ENCODE data around the gene SBF2.

- no peak for TF ChIP-seq CTCF (IDR thresholded peaks at IDR 0.05; ENCODE audit: low read length)
- TF ChIP-seq EZH2 (optimal IDR thresholded peaks at IDR 0.05; ENCODE audit: low read depth, low read length) = no peak
- no peak for TF ChIP-seq EZH2phosphoT487 (IDR thresholded peaks at IDR 0.05; ENCODE audit: low read length)
Measured at GRCh38 chr11:9787260-9787659, 506.8 kb downstream of the SBF2 start.
